ENCODE measurements around the gene GAGE2A.
"Not testable (repeated sequence)": the region's sequence is repeated elsewhere in the genome, so short reads cannot be mapped to it uniquely, and the experiment has no call there.

DNA sequence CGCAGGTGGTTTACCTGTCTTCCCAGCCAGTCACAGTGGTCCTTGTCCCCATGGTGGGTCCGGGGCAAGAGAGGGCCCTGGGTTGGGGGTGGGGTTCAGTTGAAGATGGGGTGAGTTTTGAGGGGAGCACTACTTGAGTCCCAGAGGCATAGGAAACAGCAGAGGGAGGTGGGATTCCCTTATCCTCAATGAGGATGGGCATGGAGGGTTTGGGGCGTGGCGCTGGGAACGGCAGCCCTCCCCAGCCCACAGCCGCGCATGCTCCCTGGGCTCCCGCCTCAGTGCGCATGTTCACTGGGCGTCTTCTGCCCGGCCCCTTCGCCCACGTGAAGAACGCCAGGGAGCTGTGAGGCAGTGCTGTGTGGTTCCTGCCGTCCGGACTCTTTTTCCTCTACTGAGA lies 19.2 kb upstream of the GAGE2A start, which contains the start of gene GAGE12G:
- TF ChIP-seq GATA2 (CRISPR knock-in tag; IDR thresholded peaks at IDR 0.05); JUND (IDR thresholded peaks at IDR 0.05); FOSL2 (IDR thresholded peaks at IDR 0.05; ENCODE audit: borderline replicate concordance, low read depth); TAF1 (IDR thresholded peaks at IDR 0.05; ENCODE audit: borderline replicate concordance, low read depth, low read length): not testable (repeated sequence)
- TF ChIP-seq, protein P1, sequence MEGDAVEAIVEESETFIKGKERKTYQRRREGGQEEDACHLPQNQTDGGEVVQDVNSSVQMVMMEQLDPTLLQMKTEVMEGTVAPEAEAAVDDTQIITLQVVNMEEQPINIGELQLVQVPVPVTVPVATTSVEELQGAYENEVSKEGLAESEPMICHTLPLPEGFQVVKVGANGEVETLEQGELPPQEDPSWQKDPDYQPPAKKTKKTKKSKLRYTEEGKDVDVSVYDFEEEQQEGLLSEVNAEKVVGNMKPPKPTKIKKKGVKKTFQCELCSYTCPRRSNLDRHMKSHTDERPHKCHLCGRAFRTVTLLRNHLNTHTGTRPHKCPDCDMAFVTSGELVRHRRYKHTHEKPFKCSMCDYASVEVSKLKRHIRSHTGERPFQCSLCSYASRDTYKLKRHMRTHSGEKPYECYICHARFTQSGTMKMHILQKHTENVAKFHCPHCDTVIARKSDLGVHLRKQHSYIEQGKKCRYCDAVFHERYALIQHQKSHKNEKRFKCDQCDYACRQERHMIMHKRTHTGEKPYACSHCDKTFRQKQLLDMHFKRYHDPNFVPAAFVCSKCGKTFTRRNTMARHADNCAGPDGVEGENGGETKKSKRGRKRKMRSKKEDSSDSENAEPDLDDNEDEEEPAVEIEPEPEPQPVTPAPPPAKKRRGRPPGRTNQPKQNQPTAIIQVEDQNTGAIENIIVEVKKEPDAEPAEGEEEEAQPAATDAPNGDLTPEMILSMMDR (IDR thresholded peaks at IDR 0.05) = not testable (repeated sequence)
- TF ChIP-seq, protein P2, sequence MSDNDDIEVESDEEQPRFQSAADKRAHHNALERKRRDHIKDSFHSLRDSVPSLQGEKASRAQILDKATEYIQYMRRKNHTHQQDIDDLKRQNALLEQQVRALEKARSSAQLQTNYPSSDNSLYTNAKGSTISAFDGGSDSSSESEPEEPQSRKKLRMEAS (IDR thresholded peaks at IDR 0.05; ENCODE audit: low read depth) = not testable (repeated sequence)
- TF ChIP-seq, protein P3, sequence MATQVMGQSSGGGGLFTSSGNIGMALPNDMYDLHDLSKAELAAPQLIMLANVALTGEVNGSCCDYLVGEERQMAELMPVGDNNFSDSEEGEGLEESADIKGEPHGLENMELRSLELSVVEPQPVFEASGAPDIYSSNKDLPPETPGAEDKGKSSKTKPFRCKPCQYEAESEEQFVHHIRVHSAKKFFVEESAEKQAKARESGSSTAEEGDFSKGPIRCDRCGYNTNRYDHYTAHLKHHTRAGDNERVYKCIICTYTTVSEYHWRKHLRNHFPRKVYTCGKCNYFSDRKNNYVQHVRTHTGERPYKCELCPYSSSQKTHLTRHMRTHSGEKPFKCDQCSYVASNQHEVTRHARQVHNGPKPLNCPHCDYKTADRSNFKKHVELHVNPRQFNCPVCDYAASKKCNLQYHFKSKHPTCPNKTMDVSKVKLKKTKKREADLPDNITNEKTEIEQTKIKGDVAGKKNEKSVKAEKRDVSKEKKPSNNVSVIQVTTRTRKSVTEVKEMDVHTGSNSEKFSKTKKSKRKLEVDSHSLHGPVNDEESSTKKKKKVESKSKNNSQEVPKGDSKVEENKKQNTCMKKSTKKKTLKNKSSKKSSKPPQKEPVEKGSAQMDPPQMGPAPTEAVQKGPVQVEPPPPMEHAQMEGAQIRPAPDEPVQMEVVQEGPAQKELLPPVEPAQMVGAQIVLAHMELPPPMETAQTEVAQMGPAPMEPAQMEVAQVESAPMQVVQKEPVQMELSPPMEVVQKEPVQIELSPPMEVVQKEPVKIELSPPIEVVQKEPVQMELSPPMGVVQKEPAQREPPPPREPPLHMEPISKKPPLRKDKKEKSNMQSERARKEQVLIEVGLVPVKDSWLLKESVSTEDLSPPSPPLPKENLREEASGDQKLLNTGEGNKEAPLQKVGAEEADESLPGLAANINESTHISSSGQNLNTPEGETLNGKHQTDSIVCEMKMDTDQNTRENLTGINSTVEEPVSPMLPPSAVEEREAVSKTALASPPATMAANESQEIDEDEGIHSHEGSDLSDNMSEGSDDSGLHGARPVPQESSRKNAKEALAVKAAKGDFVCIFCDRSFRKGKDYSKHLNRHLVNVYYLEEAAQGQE (IDR thresholded peaks at IDR 0.05; ENCODE audit: low read depth, low read length) = not testable (repeated sequence)
- TF ChIP-seq, protein P4, sequence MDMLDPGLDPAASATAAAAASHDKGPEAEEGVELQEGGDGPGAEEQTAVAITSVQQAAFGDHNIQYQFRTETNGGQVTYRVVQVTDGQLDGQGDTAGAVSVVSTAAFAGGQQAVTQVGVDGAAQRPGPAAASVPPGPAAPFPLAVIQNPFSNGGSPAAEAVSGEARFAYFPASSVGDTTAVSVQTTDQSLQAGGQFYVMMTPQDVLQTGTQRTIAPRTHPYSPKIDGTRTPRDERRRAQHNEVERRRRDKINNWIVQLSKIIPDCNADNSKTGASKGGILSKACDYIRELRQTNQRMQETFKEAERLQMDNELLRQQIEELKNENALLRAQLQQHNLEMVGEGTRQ (IDR thresholded peaks at IDR 0.05; ENCODE audit: borderline replicate concordance, low read depth, low read length) = not testable (repeated sequence)
